GM21423 (cell line): Measurements from ENCODE around the gene CTDSPL.
"Not testable (repeated sequence)": the region's sequence is repeated elsewhere in the genome, so short reads cannot be mapped to it uniquely, and the experiment has no call there.

Experiments used
- ATAC-seq: cut with Tn5 transposase; IDR thresholded peaks from one replicate; pipeline ENCODE4 v1.9.1; 2021; ENCODE audit warnings: mild to moderate bottlenecking, moderate library complexity; ENCODE audit not compliant: unreplicated experiment

CTDSPL gene

DNA sequence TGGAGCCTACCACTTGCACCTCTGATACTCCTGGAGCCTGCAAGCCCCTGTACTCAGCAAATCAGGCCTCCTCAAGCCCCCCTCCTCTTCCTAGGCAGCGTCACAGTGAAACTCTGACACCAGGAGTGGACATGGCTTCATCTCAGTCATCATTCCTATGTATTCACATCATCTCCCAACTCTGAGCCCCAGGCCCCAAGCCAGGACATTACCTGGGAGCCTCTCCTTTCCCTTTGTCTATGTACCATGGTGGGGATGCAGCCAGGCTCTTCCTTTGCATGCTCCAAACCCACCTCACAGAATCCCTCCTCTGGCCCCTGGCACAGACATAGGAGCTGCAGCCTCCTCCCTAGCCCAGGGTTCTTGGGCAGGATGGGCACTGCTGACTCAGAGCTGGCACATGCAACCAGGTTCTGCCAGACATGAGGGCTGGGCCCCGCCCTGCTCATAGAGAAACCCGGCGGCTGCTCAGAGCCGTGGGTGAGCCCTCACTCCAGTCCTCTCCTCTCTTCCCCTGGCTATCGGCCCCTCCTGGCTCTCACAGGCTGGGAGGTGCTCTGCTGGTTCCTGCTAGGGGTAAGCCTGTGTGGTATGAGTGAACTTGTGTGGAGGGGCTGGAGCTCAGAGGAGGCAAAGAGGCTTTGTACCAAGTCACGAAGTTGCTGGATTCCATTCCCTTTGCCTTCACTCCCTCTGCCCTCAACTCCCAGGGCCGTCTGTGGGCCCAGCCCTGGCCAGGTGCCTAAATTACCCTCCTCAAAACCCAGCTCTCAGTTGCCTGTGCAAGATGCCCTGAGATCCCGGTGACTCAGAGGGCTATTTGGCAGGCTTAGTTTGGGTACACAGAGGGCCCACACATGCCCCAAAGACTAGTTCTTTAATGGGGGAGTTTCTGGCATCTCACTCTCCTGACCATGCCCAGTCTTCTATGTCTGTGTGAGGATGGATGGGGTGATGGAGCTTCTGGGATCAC lies 169.6 kb downstream of the CTDSPL start:
- no peak for ATAC-seq

DNA sequence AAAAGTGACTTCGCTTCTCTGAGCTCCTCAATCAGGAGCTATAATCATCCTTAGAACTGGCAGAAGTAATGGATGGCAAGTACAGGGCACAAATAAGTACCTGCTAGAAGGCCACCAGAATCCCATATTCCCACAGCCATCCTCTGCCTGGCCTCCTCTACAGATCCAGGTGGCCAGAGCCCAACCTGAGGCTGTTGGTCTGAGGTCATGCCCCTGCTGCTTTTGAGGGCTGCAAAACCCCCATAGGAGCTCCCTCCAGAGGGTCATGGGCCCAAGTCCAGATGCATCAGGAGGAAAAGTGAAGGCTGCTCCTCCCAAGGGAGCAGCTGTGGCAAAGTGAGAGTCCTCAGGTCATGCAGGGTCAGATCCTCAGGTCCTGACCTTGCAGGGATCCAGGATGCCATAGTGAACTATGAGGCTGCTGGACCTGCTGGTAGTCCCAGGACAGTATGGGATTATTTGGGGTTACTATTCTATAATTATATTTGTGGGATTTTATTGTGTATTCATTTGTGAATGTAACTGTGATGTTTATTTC lies 170.7 kb downstream of the CTDSPL start:
- no peak for ATAC-seq

GRCh38 chr3:38033586-38033985 lies 171.9 kb downstream of the CTDSPL start:
- not testable (repeated sequence) for ATAC-seq
